WERI-Rb-1 (cell line): ENCODE data around the gene TMEM186.

Experiments used
- DNase-seq: peaks from one replicate; pipeline ENCODE4 v3.0.0-alpha.2; 2020
- H3K27ac ChIP-seq: fragments of 250-450 bp; sonication (Bioruptor Pico); 2 replicates; pipeline ENCODE4 v1.5.1; 2020; ENCODE audit warnings: mild to moderate bottlenecking, moderate library complexity
- H3K27me3 ChIP-seq: fragments of 250-450 bp; sonication (Bioruptor Pico); 2 replicates; pipeline ENCODE4 v1.5.1; 2021; ENCODE audit warnings: mild to moderate bottlenecking, low read depth, moderate library complexity; ENCODE audit not compliant: insufficient read depth, severe bottlenecking
- H3K36me3 ChIP-seq: fragments of 250-450 bp; sonication (Bioruptor Pico); 2 replicates; pipeline ENCODE4 v1.5.1; 2020; ENCODE audit warnings: mild to moderate bottlenecking, moderate library complexity
- H3K4me3 ChIP-seq: 2 replicates; pipeline ENCODE4 v1.5.1; 2011; ENCODE audit warnings: low read depth, mild to moderate bottlenecking, control low read depth, low read length
- H3K9me3 ChIP-seq: fragments of 250-450 bp; sonication (Bioruptor Pico); 2 replicates; pipeline ENCODE4 v1.5.1; 2021; ENCODE audit warnings: mild to moderate bottlenecking, moderate library complexity; ENCODE audit not compliant: severe bottlenecking
- CTCF ChIP-seq: IDR thresholded peaks from 2 replicates; pipeline ENCODE4 v1.5.1; 2011; ENCODE audit warnings: low read depth, mild to moderate bottlenecking, control low read depth, inconsistent platforms, low read length

Gene TMEM186

GRCh38 chr16:8822403-8822802, 25.0 kb upstream of the TMEM186 start:
- H3K4me3 ChIP-seq = no peak overlapping the region
- DNase-seq = no peak
- no peak overlapping the region for H3K27ac ChIP-seq
- peaks cover 9% of the 10 kb centered on the region for H3K36me3 ChIP-seq
- no peak for TF ChIP-seq CTCF
- H3K9me3 ChIP-seq = no peaks in the 10 kb centered on the region
- H3K27me3 ChIP-seq = no peaks in the 10 kb centered on the region

DNA sequence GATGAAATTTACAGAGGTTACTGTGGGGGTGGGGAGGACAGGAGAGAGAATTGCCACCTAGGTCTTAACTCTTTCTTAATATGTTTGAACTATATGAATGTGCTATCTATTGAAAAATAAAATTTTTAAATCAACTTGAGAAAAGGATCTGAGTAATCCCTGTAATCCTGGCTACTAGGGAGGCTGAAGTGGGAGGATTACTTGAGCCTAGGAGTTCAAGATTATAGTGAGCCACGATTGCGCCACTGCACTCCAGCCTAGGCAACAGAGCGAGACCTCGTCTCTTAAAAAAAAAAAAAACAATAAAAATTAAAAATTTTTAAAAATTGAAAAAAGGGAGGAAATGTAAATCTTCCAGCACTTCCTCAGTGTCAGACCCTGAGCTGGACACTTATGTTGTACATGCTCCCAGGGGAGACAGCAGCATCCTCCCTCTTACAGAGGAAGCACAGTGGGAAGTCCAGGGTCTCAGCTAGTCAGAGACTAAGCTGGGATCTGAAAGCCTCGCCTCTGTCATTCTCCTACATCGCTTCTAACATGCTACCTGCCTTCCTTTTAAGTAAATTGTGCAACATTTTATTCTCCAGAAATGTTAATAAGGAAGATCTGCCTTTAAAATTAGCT, 22.1 kb upstream of the TMEM186 start:
- Histone ChIP-seq H3K27ac (no peak overlapping the region), H3K27me3 (no peaks in the 10 kb centered on the region), H3K9me3 (no peaks in the 10 kb centered on the region), H3K4me3 (no peak overlapping the region), H3K36me3 (peaks cover 25% of the 10 kb centered on the region)
- no peak for TF ChIP-seq CTCF
- peak; percentile 18 for DNase-seq

GRCh38 chr16:8818504-8819270, 21.2 kb upstream of the TMEM186 start:
- no peaks in the 10 kb centered on the region for H3K9me3 ChIP-seq
- H3K4me3 ChIP-seq = no peak overlapping the region
- peaks cover 32% of the 10 kb centered on the region for H3K36me3 ChIP-seq
- no peaks in the 10 kb centered on the region for H3K27me3 ChIP-seq
- no peak for TF ChIP-seq CTCF
- H3K27ac ChIP-seq = no peak overlapping the region
- DNase-seq = no peak

GRCh38 chr16:8816967-8817655, 19.7 kb upstream of the TMEM186 start:
- H3K27ac ChIP-seq = no peak overlapping the region
- no peak for TF ChIP-seq CTCF
- no peaks in the 10 kb centered on the region for H3K9me3 ChIP-seq
- DNase-seq = no peak
- no peak overlapping the region for H3K4me3 ChIP-seq
- no peaks in the 10 kb centered on the region for H3K27me3 ChIP-seq
- H3K36me3 ChIP-seq = peaks cover 45% of the 10 kb centered on the region

DNA sequence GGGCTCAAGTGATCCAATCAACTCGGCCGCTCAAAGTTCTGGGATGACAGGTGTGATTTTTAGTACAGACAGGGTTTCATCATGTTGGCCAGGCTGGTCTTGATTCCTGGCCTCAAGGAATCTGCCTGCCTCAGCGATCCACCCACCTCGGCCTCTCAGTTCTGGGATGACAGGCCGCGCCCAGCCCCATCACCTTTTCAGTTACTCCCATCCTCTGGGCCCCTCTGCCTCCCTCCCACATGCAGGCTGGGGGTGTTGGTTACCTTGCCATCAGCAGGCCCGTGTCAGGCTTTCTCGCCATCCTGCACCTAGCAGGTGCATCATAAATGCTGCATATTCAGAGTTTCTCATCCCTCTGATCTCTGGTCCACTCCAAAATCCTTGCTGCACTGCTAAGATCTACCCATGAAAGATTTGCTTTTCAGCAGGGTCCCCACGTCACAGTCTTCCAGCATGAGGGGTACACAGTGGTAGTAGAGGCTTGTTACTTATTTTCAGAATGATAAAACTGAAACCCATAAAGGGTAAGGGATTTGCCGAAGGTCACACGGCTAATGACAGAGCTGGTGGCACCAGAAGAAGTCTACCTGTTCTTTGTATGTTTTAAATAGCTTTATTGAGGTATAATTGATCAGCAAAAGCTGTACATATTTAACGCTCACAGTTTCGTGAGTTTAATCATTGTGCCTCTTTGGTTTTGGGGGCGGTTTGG, 16.8 kb upstream of the TMEM186 start:
- H3K4me3 ChIP-seq = no peak overlapping the region
- peaks cover 56% of the 10 kb centered on the region for H3K36me3 ChIP-seq
- no peak for TF ChIP-seq CTCF
- no peak overlapping the region for H3K27ac ChIP-seq
- DNase-seq = no peak
- H3K9me3 ChIP-seq = no peaks in the 10 kb centered on the region
- H3K27me3 ChIP-seq = no peaks in the 10 kb centered on the region
